Measurements from ENCODE around the gene CACNA1G.
A peak's percentile ranks its signal among the peaks of the same experiment; 100 is the strongest.

The CACNA1G gene

GRCh38 chr17:50585346-50585745 lies 24.8 kb downstream of the CACNA1G start:
- no peak for FAIRE-seq

GRCh38 chr17:50585891-50586290 lies 25.4 kb downstream of the CACNA1G start:
- no peak for FAIRE-seq
- DNase-seq (ENCODE audit: insufficient read length, low spot score), result no peak

More at GRCh38 chr17:50585346-50585745, 24.8 kb downstream of the CACNA1G start:
- DNase-seq (ENCODE audit: insufficient read length, low spot score), result no peak

DNA sequence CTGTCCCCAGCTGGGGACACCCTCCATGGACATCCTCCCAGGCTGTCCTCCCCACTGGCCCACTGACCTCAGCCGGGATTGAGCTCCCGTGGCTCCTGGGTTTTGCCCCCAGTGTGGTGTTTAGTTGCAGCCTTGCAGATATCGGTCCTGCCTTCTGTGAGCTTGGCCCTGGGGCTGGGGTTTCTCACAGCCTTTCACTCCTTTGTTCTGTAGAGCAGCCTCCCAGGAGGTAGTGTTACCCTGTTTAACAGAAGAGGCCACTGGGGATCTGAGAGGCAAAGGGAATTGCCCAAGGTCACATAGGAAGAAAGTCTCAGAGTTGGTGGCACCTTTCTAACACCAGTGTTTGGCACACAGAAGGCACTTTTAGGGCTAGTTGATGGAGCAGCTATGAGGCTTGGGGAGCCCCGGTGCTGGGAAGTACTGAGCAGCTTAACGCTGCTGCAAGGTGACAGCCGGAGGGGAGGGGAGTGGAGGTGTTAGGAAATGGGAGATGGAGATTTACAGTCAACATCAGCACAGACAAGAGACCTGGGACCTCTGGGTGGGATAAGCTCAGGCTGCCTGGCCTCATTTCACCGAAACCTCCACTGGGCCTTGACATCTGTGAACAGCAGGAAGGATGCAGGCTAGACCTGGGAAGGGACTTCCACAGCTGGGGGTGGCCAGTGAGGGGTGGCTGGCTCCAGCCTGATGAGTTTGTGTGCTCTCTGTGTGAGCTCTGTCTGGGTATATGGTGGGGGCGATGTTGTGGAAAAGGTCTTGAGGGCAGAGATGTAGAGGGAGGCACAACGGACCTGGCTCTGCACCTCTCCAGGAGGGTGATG lies 26.1 kb downstream of the CACNA1G start:
- DNase-seq (ENCODE audit: insufficient read length, low spot score), result no peak

GRCh38 chr17:50587571-50587970 lies 27.1 kb downstream of the CACNA1G start:
- DNase-seq (ENCODE audit: insufficient read length, low spot score), result no peak
- no peak for FAIRE-seq

More for the DNA sequence above, 26.1 kb downstream of the CACNA1G start:
- no peak for FAIRE-seq

DNA sequence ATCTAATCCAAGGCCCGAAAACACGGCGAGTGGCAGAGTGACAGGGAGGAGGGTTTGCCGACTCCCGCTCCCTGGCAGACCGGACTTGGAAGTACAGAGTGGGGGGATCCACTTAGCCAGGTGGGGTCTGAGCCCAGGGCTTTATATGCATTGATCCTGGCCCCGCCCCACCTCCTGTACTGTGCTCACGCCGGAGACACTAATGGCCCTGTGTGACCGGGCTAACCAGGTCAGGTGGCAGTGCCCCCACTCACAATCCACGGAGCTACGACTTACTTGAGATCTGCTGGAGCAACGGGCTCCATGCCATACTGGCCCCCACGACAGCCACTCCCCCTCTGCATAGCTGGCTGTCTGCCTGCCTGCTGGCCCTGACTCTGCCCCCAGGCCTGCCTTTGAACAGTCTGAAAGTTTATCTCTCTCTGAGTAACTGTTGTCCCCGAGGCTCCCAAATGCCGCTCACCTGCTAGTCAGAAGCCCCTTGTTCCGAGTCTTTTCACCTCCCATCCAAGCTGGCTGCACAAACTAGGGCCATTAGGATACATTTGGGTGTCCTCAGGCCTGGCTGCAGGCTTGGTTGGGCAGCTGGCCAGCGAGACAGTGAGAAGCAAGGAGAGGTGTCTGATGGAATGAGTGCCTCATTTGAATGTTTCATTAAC lies 28.0 kb downstream of the CACNA1G start:
- FAIRE-seq (no peak), DNase-seq (ENCODE audit: insufficient read length, low spot score) (no peak)

GRCh38 chr17:50589095-50589705 lies 28.7 kb downstream of the CACNA1G start:
- no peak for DNase-seq (ENCODE audit: insufficient read length, low spot score)
- no peak for FAIRE-seq

DNA sequence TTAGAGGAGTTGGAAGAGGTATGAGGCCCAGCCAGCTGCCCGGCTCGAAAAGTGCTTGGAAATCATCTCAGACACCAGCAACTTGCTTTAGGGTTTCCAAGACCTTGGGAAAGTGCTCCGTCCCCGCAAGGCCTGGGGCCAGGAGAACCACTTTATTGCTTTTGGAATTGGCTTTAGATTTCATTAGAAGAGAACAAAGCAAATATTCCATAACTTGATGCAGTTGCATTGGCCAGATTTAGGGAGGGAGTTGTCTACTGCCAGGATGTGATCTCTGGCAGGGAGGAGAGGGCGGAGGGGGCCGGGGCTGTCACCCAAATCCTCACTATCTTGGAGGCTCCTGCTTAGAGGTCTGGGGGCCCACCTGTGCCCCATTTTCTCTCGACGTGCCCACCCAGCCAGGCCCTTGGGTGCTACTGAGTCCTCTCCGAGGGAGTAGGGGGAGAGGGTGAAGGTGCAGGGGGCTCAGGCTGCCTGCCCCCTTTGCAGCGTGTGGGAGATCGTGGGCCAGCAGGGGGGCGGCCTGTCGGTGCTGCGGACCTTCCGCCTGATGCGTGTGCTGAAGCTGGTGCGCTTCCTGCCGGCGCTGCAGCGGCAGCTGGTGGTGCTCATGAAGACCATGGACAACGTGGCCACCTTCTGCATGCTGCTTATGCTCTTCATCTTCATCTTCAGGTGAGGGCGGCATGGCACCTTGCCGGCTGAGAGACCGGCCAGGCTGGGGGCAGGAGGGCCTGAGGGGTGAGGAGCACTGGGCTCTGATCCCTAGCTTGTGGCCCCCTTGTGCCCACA lies 30.6 kb downstream of the CACNA1G start:
- FAIRE-seq (no peak), DNase-seq (ENCODE audit: insufficient read length, low spot score) (no peak)

DNA sequence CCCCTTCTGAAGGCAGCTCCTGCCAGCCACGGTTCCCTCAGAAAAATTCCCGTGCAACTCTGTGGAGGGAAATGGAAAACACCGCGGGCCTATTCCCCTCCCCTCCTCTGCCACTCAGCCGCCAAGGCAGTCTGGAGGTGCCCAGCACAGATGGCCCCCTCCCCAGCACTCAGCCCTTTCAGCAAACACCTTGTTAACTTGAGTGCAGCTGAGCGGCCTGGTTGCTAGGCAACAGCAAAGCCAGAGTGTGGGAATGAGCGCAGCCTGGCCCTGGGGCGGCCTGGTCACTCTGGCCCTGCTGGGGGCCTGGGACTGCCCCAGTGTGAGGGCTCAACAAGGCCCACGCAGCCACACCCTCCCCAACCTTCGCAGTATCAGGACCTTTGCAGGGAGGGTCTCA lies 32.8 kb downstream of the CACNA1G start:
- FAIRE-seq (no peak), DNase-seq (ENCODE audit: insufficient read length, low spot score) (no peak)

- FAIRE-seq (no peak), DNase-seq (ENCODE audit: insufficient read length, low spot score) (no peak)
Observed at GRCh38 chr17:50594128-50594823, 33.8 kb downstream of the CACNA1G start.

DNA sequence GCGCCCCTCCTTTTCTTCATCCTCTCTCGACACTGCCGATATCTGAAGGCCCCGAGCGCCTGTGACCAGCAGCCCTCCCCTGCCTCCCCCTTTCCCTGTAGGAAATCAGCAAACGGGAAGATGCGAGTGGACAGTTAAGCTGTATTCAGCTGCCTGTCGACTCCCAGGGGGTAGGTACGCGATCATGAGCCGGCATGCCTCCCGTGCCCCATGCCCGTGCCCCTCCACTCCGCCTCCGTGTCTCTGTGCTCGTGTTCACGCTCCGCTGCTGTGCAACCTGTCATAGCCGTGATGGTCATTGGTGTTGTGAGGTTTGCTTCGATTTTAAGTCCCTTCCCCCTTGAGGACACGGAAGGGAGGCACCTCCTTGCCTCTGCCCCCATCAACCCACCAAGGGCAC lies 34.4 kb downstream of the CACNA1G start:
- FAIRE-seq (no peak), DNase-seq (ENCODE audit: insufficient read length, low spot score) (no peak)

- FAIRE-seq, result no peak
- no peak for DNase-seq (ENCODE audit: insufficient read length, low spot score)
Observed at GRCh38 chr17:50596191-50597037, 35.9 kb downstream of the CACNA1G start.

DNA sequence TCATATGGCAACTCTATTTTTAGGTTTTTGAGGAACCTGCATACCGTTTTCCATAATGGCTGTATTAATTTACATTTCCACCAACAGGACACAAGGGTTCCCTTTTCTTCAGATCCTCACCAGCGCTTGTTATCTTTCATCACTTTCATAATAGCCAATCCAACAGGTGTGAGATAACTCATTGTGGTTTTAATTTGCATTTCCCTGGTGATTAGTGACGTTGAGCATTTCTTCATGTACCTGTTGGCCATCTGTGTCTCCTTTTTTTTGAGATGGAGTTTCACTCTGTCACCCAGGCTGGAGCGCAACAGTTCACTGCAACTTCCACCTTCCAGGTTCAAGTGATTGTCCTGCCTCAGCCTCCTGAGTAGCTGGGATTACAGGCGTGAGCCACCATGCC lies 38.0 kb downstream of the CACNA1G start:
- FAIRE-seq, result no peak

GRCh38 chr17:50599606-50600005 lies 39.1 kb downstream of the CACNA1G start:
- FAIRE-seq, result no peak

More for the DNA sequence above, 38.0 kb downstream of the CACNA1G start:
- DNase-seq (ENCODE audit: insufficient read length, low spot score), result no peak

DNA sequence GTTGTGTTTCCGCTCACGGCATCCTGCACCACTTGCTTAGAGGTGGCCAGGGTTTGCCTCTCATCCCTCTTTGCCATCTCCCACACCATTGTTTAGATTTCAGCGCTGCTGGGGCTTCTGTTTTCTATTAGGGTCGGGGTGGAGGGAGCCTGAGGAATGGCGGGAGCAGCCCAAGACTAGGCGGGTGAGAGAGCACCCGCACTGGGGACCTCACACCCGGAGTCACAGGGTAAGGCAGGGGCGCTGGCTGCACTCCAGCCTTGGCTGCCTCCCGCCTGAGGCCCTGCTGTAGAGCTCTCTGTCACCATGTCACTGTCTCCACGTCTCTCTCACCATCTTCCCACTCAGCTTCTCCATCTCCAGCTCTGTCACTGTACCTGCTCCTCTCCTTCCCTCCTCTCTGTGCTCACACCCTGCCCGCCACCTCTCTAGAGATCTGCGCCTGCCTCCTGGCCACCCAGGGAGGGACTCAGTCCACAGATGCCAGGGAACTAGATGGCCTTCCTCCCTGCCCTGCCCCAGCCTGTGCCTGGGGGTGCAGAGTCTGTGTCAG lies 41.4 kb downstream of the CACNA1G start:
- DNase-seq (ENCODE audit: insufficient read length, low spot score) (no peak), FAIRE-seq (no peak)

More at GRCh38 chr17:50599606-50600005, 39.1 kb downstream of the CACNA1G start:
- no peak for DNase-seq (ENCODE audit: insufficient read length, low spot score)

DNA sequence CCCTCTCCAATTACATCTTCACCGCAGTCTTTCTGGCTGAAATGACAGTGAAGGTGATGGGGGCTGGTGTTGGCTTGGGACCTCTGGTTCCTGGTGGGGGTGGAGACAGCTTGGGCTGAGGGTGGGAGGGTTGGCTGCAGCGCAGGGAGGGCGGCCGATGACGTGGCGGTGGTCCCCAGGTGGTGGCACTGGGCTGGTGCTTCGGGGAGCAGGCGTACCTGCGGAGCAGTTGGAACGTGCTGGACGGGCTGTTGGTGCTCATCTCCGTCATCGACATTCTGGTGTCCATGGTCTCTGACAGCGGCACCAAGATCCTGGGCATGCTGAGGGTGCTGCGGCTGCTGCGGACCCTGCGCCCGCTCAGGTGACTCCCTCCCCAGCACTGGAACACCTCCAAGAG lies 42.3 kb downstream of the CACNA1G start:
- FAIRE-seq, result no peak
- DNase-seq (ENCODE audit: insufficient read length, low spot score), result no peak

GRCh38 chr17:50603340-50603739 lies 42.8 kb downstream of the CACNA1G start:
- DNase-seq (ENCODE audit: insufficient read length, low spot score), result peak; percentile 34

GRCh38 chr17:50604513-50604912 lies 44.0 kb downstream of the CACNA1G start:
- FAIRE-seq (no peak), DNase-seq (ENCODE audit: insufficient read length, low spot score) (no peak)

More at GRCh38 chr17:50603340-50603739, 42.8 kb downstream of the CACNA1G start:
- no peak for FAIRE-seq

- FAIRE-seq (no peak), DNase-seq (ENCODE audit: insufficient read length, low spot score) (no peak)
Observed at GRCh38 chr17:50605429-50605828, 44.9 kb downstream of the CACNA1G start.

Measured in GM19239 (cell line).